ES-I3 (cell line): ENCODE data around the gene TMTC3.
"Not testable (repeated sequence)": the region's sequence is repeated elsewhere in the genome, so short reads cannot be mapped to it uniquely, and the experiment has no call there.

ENCODE experiments used
- H3K36me3 ChIP-seq: 2 replicates; pipeline ENCODE4 v1.6.1; 2013; ENCODE audit warnings: mild to moderate bottlenecking, low read length, control low read depth, moderate library complexity; ENCODE audit not compliant: insufficient read depth
- H3K4me1 ChIP-seq: 2 replicates; pipeline ENCODE4 v1.6.1; 2013; ENCODE audit warnings: mild to moderate bottlenecking, control low read depth, low read length; ENCODE audit not compliant: insufficient read depth
- H3K9ac ChIP-seq: 2 replicates; pipeline ENCODE4 v1.6.1; 2013; ENCODE audit warnings: low read depth, mild to moderate bottlenecking, low read length, moderate library complexity
- H3K9me3 ChIP-seq: 2 replicates; pipeline ENCODE4 v1.6.1; 2013; ENCODE audit warnings: mild to moderate bottlenecking, low read length, moderate library complexity; ENCODE audit not compliant: control insufficient read depth, insufficient read depth

The TMTC3 gene

GRCh38 chr12:88185279-88185678 lies 43.2 kb downstream of the TMTC3 start:
- Histone ChIP-seq H3K36me3 (peaks cover 10% of the 10 kb centered on the region), H3K9me3 (no peaks in the 10 kb centered on the region), H3K4me1 (no peaks in the 10 kb centered on the region), H3K9ac (no peak overlapping the region)

GRCh38 chr12:88185988-88186387 lies 43.9 kb downstream of the TMTC3 start:
- H3K4me1 ChIP-seq: no peaks in the 10 kb centered on the region
- no peaks in the 10 kb centered on the region for H3K9me3 ChIP-seq
- H3K36me3 ChIP-seq: 0 out of 2 replicates have a peak, but pooled peaks cover 4% of the 10 kb centered on the region
- H3K9ac ChIP-seq: no peak overlapping the region

GRCh38 chr12:88187571-88187970 lies 45.5 kb downstream of the TMTC3 start:
- Histone ChIP-seq H3K4me1 (no peaks in the 10 kb centered on the region), H3K9ac (no peak overlapping the region), H3K36me3 (no peaks in the 10 kb centered on the region), H3K9me3 (no peaks in the 10 kb centered on the region)

- Histone ChIP-seq H3K4me1 (no peaks in the 10 kb centered on the region), H3K9ac (no peak overlapping the region), H3K36me3 (no peaks in the 10 kb centered on the region), H3K9me3 (no peaks in the 10 kb centered on the region)
Observed at GRCh38 chr12:88188180-88188579, 46.1 kb downstream of the TMTC3 start.

- Histone ChIP-seq H3K9me3 (no peaks in the 10 kb centered on the region), H3K36me3 (no peaks in the 10 kb centered on the region), H3K9ac (no peak overlapping the region), H3K4me1 (no peaks in the 10 kb centered on the region)
Observed at GRCh38 chr12:88192426-88192825, 50.3 kb downstream of the TMTC3 start.

- Histone ChIP-seq H3K36me3 (no peaks in the 10 kb centered on the region), H3K4me1 (no peaks in the 10 kb centered on the region), H3K9ac (no peak overlapping the region), H3K9me3 (no peaks in the 10 kb centered on the region)
Observed at GRCh38 chr12:88194868-88195267, 52.8 kb downstream of the TMTC3 start.

GRCh38 chr12:88200029-88200428 lies 57.9 kb downstream of the TMTC3 start:
- Histone ChIP-seq H3K9ac (no peak overlapping the region), H3K9me3 (no peaks in the 10 kb centered on the region), H3K36me3 (no peaks in the 10 kb centered on the region), H3K4me1 (no peaks in the 10 kb centered on the region)

GRCh38 chr12:88202500-88202899 lies 60.4 kb downstream of the TMTC3 start:
- Histone ChIP-seq H3K4me1 (no peaks in the 10 kb centered on the region), H3K9ac (no peak overlapping the region), H3K36me3 (no peaks in the 10 kb centered on the region), H3K9me3 (no peaks in the 10 kb centered on the region)

- no peaks in the 10 kb centered on the region for H3K4me1 ChIP-seq
- no peak overlapping the region for H3K9ac ChIP-seq
- H3K9me3 ChIP-seq: no peaks in the 10 kb centered on the region; the same call in 1 of the 2 replicates
- no peaks in the 10 kb centered on the region for H3K36me3 ChIP-seq
Observed at GRCh38 chr12:88206601-88207000, 64.5 kb downstream of the TMTC3 start.

GRCh38 chr12:88207921-88208620 lies 66.0 kb downstream of the TMTC3 start:
- no peaks in the 10 kb centered on the region for H3K4me1 ChIP-seq
- no peaks in the 10 kb centered on the region; the same call in 1 of the 2 replicates for H3K9me3 ChIP-seq
- H3K9ac ChIP-seq: no peak overlapping the region
- no peaks in the 10 kb centered on the region for H3K36me3 ChIP-seq

- H3K36me3 ChIP-seq: no peaks in the 10 kb centered on the region
- H3K9ac ChIP-seq: no peak overlapping the region
- H3K9me3 ChIP-seq: no peaks in the 10 kb centered on the region; the same call in 1 of the 2 replicates
- no peaks in the 10 kb centered on the region for H3K4me1 ChIP-seq
Observed at GRCh38 chr12:88208661-88209060, 66.6 kb downstream of the TMTC3 start.

- H3K4me1 ChIP-seq, H3K9ac ChIP-seq, H3K36me3 ChIP-seq: not testable (repeated sequence)
Observed at GRCh38 chr12:88210311-88210710, 68.2 kb downstream of the TMTC3 start.

GRCh38 chr12:88218293-88218692 lies 76.2 kb downstream of the TMTC3 start:
- no peaks in the 10 kb centered on the region for H3K36me3 ChIP-seq
- no peak overlapping the region for H3K9ac ChIP-seq

More at GRCh38 chr12:88210311-88210710, 68.2 kb downstream of the TMTC3 start:
- H3K9me3 ChIP-seq: not testable (repeated sequence)

GRCh38 chr12:88219861-88220260 lies 77.8 kb downstream of the TMTC3 start:
- H3K4me1 ChIP-seq: no peaks in the 10 kb centered on the region
- H3K9ac ChIP-seq: no peak overlapping the region
- H3K9me3 ChIP-seq: peaks cover 4% of the 10 kb centered on the region
- no peaks in the 10 kb centered on the region for H3K36me3 ChIP-seq

More at GRCh38 chr12:88218293-88218692, 76.2 kb downstream of the TMTC3 start:
- Histone ChIP-seq H3K4me1 (no peaks in the 10 kb centered on the region), H3K9me3 (peaks cover 4% of the 10 kb centered on the region)

GRCh38 chr12:88223519-88223918 lies 81.4 kb downstream of the TMTC3 start:
- Histone ChIP-seq H3K9me3 (peaks cover 4% of the 10 kb centered on the region), H3K4me1 (peaks cover 12% of the 10 kb centered on the region), H3K36me3 (no peaks in the 10 kb centered on the region), H3K9ac (no peak overlapping the region)
